ENCODE data around the gene MYRF.

DNA sequence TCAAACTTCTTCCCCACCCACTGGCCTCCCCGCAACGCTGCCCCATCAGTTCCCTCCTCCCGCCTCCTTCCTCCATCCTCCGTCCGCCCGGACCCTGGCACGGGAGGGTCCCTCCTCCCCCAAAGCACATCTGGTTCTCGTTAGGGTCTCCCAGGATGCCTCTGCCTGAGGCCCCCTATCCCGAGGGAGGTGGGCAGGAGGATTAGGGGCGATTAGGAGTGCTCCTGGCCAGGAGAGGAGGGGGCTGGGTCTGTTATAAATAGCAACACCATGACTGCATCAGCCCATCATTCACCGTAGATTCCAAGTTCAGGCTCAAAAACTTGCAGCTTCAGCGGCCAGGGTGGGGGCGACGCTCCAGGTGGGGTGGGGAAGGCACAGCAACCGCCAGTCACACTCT is 10.4 kb downstream of the MYRF start:
- TF ChIP-seq EZH2phosphoT487 (IDR thresholded peaks at IDR 0.05), result no peak
- TF ChIP-seq EZH2 (IDR thresholded peaks at IDR 0.05), result no peak

Measured in neural progenitor cell (in vitro differentiated cells).